ENCODE measurements around the gene LRP1B.
A peak's percentile ranks its signal among the peaks of the same experiment; 100 is the strongest.

LRP1B gene

DNA sequence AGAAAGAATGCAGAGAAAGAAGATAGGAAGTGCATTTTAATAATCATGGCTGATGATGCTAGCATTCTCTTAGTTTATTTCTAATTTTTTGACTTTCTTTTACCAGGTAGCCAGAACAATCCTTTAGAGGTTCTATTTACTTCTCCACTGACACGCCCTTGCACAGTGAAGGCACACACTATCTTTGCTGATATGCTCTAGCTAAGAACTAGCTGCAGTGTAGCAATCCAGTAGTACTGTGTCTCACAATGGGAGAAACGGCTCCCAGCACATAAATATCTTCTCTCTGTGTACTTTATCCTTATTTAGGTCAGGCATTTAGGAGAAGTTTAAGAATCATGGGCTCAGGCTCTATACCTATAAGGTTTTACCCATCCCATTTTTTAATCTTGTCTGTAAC is 1005.4 kb downstream of the LRP1B start:
- DNase-seq (ENCODE audit: low read depth in 1 of 2, low spot score in 1 of 2), result no peak
- no peak for TF ChIP-seq JUND (IDR thresholded peaks at IDR 0.05; ENCODE audit: low read depth)
- in situ Hi-C loops (cut with HindIII; ENCODE audit: low pct_unique_long_range_greater_than_20kb, low sequenced_read_pairs), result no loop called here

DNA sequence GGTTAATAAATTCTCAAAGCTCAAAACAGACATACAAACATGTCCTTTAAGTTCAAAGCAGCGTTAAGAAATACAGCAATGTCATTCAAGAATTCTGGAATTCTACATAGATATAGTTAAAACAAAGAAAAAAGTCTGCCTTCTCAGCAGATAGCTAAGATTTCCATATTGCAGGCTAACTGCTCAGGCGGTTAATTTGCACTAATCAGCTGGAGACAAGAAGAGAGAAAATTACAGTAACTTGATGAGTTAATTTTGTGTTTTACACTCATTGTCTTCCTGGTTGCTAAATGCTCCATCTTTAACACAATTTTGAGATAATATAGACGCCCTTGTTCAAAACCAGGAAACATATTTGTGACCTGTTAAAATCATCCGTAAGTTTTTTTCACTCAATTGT is 1012.0 kb downstream of the LRP1B start:
- no peak for TF ChIP-seq JUND (IDR thresholded peaks at IDR 0.05; ENCODE audit: low read depth)
- DNase-seq (ENCODE audit: low read depth in 1 of 2, low spot score in 1 of 2), result no peak
- in situ Hi-C loops (cut with HindIII; ENCODE audit: low pct_unique_long_range_greater_than_20kb, low sequenced_read_pairs), result no loop called here

DNA sequence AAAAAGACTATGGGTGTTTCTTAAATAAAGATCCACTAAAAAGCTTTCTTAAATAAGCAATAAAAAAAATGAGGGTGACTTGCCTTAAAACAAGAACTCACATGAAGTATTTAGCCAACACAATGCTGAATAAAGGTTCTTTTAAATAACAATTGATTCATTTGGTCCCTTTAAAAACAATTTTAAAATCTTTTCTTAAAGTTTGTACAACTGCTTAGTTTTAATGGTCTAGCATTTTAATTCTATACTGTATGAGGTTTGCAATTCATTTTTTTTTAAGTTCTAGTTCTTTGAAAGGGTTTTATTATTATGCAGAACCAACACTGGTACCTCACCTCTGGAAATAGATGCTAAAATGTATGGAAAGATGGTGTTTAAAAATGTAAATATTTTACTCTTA is 1017.5 kb downstream of the LRP1B start:
- TF ChIP-seq JUND (IDR thresholded peaks at IDR 0.05; ENCODE audit: low read depth), result no peak
- no peak for DNase-seq (ENCODE audit: low read depth in 1 of 2, low spot score in 1 of 2)
- in situ Hi-C loops (cut with HindIII; ENCODE audit: low pct_unique_long_range_greater_than_20kb, low sequenced_read_pairs), result no loop called here

DNA sequence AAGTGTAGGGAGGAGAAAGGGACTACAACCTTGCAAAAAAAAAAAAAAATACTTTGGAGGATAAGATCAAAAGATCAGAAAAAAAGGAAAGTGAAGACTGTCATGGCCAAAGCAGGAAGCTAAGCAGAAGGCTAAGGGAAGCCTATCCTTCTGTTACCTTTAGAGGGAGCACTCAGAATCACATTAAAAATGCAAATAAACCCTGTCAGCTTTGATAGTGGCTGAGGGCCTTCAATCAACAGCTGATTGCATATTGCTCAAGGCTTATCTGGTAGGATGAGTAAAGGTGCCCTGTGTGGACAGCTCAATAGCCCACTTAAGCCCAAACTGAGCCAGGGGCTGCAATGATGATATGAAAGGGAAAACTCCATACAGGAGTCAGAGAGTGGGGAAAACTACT is 1021.2 kb downstream of the LRP1B start:
- in situ Hi-C loops (cut with HindIII; ENCODE audit: low pct_unique_long_range_greater_than_20kb, low sequenced_read_pairs), result no loop called here
- no peak for DNase-seq (ENCODE audit: low read depth in 1 of 2, low spot score in 1 of 2)
- TF ChIP-seq JUND (IDR thresholded peaks at IDR 0.05; ENCODE audit: low read depth), result no peak

DNA sequence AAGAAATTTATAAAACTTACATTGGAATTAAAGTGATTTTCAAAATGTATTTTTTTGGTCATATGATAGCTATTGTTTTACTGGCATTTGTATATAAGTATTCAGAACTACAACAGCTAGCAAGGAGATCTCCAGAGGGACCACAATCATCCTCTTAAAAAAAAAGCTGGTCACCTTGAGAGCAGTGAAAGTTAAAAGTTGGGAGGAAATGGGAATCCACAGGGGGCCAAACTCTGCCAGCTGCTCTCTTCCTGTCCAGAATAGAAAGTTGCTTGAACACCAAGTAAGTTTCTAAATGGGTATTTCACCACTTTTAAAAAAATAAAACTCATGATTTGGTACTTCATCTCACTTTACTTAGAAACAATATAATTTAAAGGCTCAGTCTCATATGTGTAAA is 1025.1 kb downstream of the LRP1B start:
- no peak for TF ChIP-seq JUND (IDR thresholded peaks at IDR 0.05; ENCODE audit: low read depth)
- DNase-seq (ENCODE audit: low read depth in 1 of 2, low spot score in 1 of 2), result no peak

DNA sequence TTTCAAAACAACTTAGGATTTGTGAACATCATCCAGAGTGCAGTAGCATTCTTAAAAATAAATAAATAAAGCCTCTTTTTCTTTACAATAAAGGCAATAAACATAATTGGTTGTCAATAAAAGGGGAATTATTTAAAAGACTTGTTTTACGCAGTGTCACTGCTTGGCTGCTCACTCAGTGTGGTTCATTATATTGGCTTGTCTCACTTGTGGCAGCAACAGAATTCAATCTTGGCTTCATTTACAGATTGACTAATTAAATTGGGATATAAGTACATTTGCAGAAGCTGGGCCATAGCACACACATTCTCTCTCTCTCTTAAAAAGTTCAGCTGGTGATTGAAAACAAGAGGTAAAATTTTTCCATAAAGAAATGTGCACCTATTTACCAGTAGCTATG is 1027.6 kb downstream of the LRP1B start:
- no peak for DNase-seq (ENCODE audit: low read depth in 1 of 2, low spot score in 1 of 2)
- in situ Hi-C loops (cut with HindIII; ENCODE audit: low pct_unique_long_range_greater_than_20kb, low sequenced_read_pairs), result no loop called here
- no peak for TF ChIP-seq JUND (IDR thresholded peaks at IDR 0.05; ENCODE audit: low read depth)

More for the DNA sequence above, 1025.1 kb downstream of the LRP1B start:
- in situ Hi-C loops (cut with HindIII; ENCODE audit: low pct_unique_long_range_greater_than_20kb, low sequenced_read_pairs), result no loop called here

DNA sequence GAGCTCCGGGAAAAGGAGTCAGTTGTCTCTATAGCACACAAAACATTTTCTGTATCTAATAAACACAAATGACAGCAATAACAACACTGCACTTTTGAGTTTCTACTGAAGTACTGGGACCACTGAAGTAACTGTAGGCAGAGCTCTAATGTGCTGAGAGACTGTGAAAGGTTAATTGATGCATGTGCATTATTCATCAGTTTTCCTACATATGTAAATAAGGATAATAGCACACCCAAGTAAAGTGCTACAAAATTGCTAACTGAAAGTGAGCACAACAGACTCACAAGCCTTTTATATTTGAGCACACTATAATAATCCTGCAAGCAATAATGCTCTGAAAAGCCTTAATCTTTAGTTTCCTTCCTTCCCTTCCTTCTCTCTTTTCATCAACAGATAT is 1051.6 kb downstream of the LRP1B start:
- no peak for TF ChIP-seq JUND (IDR thresholded peaks at IDR 0.05; ENCODE audit: low read depth)
- in situ Hi-C loops (cut with HindIII; ENCODE audit: low pct_unique_long_range_greater_than_20kb, low sequenced_read_pairs), result no loop called here
- no peak for DNase-seq (ENCODE audit: low read depth in 1 of 2, low spot score in 1 of 2)

DNA sequence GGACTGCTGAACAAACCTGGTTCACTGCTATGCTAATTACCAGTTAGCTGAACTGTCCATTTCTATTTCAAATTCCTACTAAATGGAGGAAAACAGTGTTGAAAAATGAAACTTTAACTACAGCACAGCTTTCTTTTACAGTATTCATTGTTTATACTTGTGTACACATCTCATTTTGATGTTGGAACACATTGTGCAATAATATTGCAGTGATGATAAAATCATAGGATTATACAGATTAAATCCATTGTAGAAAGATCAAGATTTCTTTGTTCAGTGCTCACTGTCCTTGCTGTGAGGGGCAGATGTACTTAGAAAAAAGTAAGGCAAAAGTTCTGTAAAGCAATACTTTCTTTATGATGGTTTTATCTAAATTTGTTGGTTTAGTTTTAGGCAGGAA is 1055.1 kb downstream of the LRP1B start:
- no peak for TF ChIP-seq JUND (IDR thresholded peaks at IDR 0.05; ENCODE audit: low read depth)

DNA sequence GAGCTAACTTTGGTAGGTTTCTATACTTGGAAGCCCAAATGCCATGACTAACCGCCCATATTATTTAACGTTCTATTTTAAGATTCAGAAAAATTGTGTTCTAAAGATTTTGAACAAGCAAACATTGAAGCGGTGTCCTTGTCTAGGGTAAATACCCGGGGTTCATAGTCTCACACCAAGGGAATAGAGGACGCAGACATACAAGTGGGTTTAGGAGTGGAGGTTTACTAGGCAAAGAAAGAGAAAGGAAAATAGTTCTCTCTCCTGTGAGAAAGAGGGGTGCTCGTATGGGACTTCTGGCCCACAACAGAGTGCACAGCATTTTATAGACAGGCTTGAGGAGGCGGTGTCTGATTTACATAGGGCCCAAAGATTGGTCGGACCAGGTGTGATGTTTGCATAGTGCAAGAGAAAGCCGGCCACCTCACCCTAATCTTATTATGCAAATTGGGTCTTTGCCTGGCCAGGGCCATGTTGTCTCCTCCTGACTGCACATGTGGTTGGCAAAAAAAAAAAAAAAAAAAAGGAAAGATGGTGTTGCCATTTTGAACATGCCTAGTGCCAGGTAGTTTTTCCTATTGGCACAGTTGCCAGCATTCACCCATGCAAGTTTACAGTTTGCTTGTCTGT is 1062.6 kb downstream of the LRP1B start:
- no peak for TF ChIP-seq JUND (IDR thresholded peaks at IDR 0.05; ENCODE audit: low read depth)
- in situ Hi-C loops (cut with HindIII; ENCODE audit: low pct_unique_long_range_greater_than_20kb, low sequenced_read_pairs), result no loop called here
- peak in 1 of 2 experiments; percentile 15 for DNase-seq (ENCODE audit: low read depth in 1 of 2, low spot score in 1 of 2)

More for the DNA sequence above, 1055.1 kb downstream of the LRP1B start:
- in situ Hi-C loops (cut with HindIII; ENCODE audit: low pct_unique_long_range_greater_than_20kb, low sequenced_read_pairs), result no loop called here
- DNase-seq (ENCODE audit: low read depth in 1 of 2, low spot score in 1 of 2), result no peak

DNA sequence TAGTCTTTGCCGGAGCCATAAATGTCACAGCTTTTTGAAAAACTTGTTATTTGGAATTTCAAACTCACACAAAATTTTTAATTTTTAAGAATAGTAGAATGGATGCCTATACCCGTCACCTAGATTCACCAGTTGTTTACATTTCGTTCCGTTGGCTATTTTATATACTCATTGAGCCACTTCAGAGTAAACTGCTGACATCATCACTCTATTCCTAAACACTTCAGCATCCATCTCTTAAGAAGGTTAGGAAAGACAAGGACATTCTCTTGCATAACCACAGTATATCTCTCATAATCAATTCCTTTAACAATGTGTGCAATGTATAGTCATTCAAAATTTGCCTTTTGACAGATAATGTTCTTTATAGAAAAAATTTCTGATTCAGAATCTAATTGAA is 1065.8 kb downstream of the LRP1B start:
- no peak for TF ChIP-seq JUND (IDR thresholded peaks at IDR 0.05; ENCODE audit: low read depth)
- no peak for DNase-seq (ENCODE audit: low read depth in 1 of 2, low spot score in 1 of 2)
- in situ Hi-C loops (cut with HindIII; ENCODE audit: low pct_unique_long_range_greater_than_20kb, low sequenced_read_pairs), result no loop called here

DNA sequence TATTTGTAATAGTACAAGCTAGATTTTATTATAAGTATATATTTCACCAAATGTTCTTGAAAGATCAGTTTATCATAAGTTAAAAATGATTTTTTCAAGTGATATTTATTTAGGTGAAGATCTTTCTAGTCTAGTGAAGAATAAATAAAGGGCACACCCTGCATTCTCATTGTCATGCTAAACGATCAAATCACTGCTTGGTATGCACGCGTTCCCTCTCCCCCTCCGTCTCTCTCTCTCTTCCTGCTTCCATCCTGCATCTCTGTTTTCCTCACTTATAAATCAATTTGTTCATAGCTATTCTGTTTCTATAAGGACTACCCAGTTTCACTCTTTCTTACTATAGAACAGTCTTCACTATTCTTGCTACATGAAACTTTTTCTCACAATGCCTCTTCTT is 1067.4 kb downstream of the LRP1B start:
- TF ChIP-seq JUND (IDR thresholded peaks at IDR 0.05; ENCODE audit: low read depth), result no peak
- in situ Hi-C loops (cut with HindIII; ENCODE audit: low pct_unique_long_range_greater_than_20kb, low sequenced_read_pairs), result no loop called here
- no peak for DNase-seq (ENCODE audit: low read depth in 1 of 2, low spot score in 1 of 2)

DNA sequence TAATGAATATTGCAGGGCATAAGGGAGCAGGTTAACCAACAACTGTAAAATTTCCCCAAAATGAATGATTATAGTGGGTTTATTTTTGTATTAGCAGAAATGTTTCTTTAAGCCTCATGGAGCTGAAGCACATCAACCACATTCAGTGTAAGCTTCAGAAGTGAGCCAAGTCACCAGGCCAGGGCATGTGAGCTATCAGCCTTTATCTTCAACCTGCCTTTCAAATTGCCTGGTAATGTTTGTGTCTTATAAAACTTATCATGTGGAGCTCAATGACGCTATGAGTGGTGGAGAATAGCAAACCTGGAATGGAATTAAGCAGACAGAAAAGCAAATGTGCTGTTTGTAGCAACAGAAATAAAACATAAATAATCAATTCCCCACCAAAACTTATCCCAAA is 1068.4 kb downstream of the LRP1B start:
- DNase-seq (ENCODE audit: low read depth in 1 of 2, low spot score in 1 of 2), result no peak
- in situ Hi-C loops (cut with HindIII; ENCODE audit: low pct_unique_long_range_greater_than_20kb, low sequenced_read_pairs), result no loop called here
- no peak for TF ChIP-seq JUND (IDR thresholded peaks at IDR 0.05; ENCODE audit: low read depth)

DNA sequence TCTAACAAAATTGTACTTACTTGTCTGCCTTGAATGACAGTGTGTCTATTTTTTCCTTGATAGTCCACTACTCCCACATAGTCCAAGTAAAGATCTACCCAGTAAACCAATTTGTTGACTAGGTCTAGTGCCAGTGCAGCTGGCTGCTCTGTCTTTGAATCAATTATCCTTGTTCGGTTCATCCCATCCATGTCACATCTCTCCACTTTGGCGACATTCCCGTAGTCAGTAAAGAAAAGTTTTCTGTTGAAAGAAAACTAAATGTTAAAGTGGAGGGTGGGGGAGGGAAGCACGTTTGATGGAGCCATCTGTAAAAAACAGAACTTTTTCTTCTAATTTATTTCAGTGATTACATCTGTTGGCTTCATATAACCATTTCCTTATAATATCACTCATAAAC is 1068.8 kb downstream of the LRP1B start:
- in situ Hi-C loops (cut with HindIII; ENCODE audit: low pct_unique_long_range_greater_than_20kb, low sequenced_read_pairs), result no loop called here
- TF ChIP-seq JUND (IDR thresholded peaks at IDR 0.05; ENCODE audit: low read depth), result no peak

DNA sequence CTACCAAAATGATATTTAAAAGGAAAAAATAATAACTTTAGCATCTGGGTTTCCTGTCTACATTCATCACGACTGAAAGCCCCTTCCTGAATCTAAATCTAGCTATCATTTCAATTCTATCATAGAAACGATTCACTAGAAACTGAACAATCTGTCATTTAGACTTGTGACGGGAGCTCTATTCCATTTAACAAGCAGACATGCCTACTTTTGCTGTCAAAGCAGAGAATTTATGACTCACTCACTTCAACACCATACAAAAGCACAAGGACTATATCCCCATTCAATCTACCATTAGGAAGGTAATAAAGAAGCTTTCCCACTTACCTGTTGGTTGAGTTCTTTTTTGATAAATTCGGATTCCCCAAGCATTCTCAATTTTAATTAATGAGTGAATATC is 1072.3 kb downstream of the LRP1B start:
- DNase-seq (ENCODE audit: low read depth in 1 of 2, low spot score in 1 of 2), result no peak
- TF ChIP-seq JUND (IDR thresholded peaks at IDR 0.05; ENCODE audit: low read depth), result no peak
- in situ Hi-C loops (cut with HindIII; ENCODE audit: low pct_unique_long_range_greater_than_20kb, low sequenced_read_pairs), result no loop called here

More for the DNA sequence above, 1068.8 kb downstream of the LRP1B start:
- DNase-seq (ENCODE audit: low read depth in 1 of 2, low spot score in 1 of 2), result no peak

All from T47D (cell line).